Measurements from ENCODE around the gene LRRC75A.
"Not testable (repeated sequence)": the region's sequence is repeated elsewhere in the genome, so short reads cannot be mapped to it uniquely, and the experiment has no call there.

Gene LRRC75A

GRCh38 chr17:16491703-16492612 is at the start of gene LRRC75A:
LRRC75A (minus strand) TSS chr17:16492193; CDS start chr17:16491990, 203 bp downstream.
- Histone ChIP-seq H3K27ac (peak within 1 kb of the TSS in 5 of 21 experiments; percentile 6 to 64 (median 61)), H3K4me3 (peak within 1 kb of the TSS; percentile 33 to 67 (median 49))

- peak overlapping the region in 4 of 21 experiments; percentile 11 to 96 (median 88) for H3K27ac ChIP-seq
- H3K4me3 ChIP-seq, result no peak overlapping the region
Observed at GRCh38 chr17:16537130-16537458, 45.1 kb upstream of the LRRC75A start.

GRCh38 chr17:16534236-16534635 is 42.2 kb upstream of the LRRC75A start:
- H3K4me3 ChIP-seq, result no peak overlapping the region
- H3K27ac ChIP-seq, result no peak overlapping the region

- no peak overlapping the region for H3K4me3 ChIP-seq
- H3K27ac ChIP-seq, result no peak overlapping the region
Observed at GRCh38 chr17:16529906-16530305, 37.9 kb upstream of the LRRC75A start.

GRCh38 chr17:16527298-16527697 is 35.3 kb upstream of the LRRC75A start:
- no peak overlapping the region for H3K27ac ChIP-seq

GRCh38 chr17:16525556-16525955 is 33.6 kb upstream of the LRRC75A start:
- not testable (repeated sequence) for H3K27ac ChIP-seq, H3K4me3 ChIP-seq

More at GRCh38 chr17:16527298-16527697, 35.3 kb upstream of the LRRC75A start:
- H3K4me3 ChIP-seq, result no peak overlapping the region

GRCh38 chr17:16521070-16521727 is 29.2 kb upstream of the LRRC75A start:
- H3K27ac ChIP-seq, result no peak overlapping the region
- H3K4me3 ChIP-seq, result no peak overlapping the region

- Histone ChIP-seq H3K4me3 (no peak overlapping the region), H3K27ac (no peak overlapping the region)
Observed at GRCh38 chr17:16519021-16519420, 27.0 kb upstream of the LRRC75A start.

- no peak overlapping the region for H3K27ac ChIP-seq
- no peak overlapping the region for H3K4me3 ChIP-seq
Observed at GRCh38 chr17:16517477-16517876, 25.5 kb upstream of the LRRC75A start.

GRCh38 chr17:16516594-16517051 is 24.6 kb upstream of the LRRC75A start:
- H3K4me3 ChIP-seq, result no peak overlapping the region
- peak overlapping the region in 2 of 21 experiments; percentile 10 to 33 for H3K27ac ChIP-seq

GRCh38 chr17:16515933-16516332 is 23.9 kb upstream of the LRRC75A start:
- H3K4me3 ChIP-seq, result no peak overlapping the region
- no peak overlapping the region for H3K27ac ChIP-seq

- no peak overlapping the region for H3K27ac ChIP-seq
- no peak overlapping the region for H3K4me3 ChIP-seq
Observed at GRCh38 chr17:16513873-16514272, 21.9 kb upstream of the LRRC75A start.

GRCh38 chr17:16512011-16512410 is 20.0 kb upstream of the LRRC75A start:
- Histone ChIP-seq H3K27ac (no peak overlapping the region), H3K4me3 (no peak overlapping the region)

- H3K4me3 ChIP-seq, result no peak overlapping the region
- no peak overlapping the region for H3K27ac ChIP-seq
Observed at GRCh38 chr17:16511593-16511992, 19.6 kb upstream of the LRRC75A start.

GRCh38 chr17:16507918-16508533 is 16.0 kb upstream of the LRRC75A start:
- H3K4me3 ChIP-seq, result no peak overlapping the region
- H3K27ac ChIP-seq, result no peak overlapping the region

- no peak overlapping the region for H3K4me3 ChIP-seq
- no peak overlapping the region for H3K27ac ChIP-seq
Observed at GRCh38 chr17:16506188-16506587, 14.2 kb upstream of the LRRC75A start.

- Histone ChIP-seq H3K4me3 (no peak overlapping the region), H3K27ac (no peak overlapping the region)
Observed at GRCh38 chr17:16504984-16505383, 13.0 kb upstream of the LRRC75A start.

- Histone ChIP-seq H3K27ac (no peak overlapping the region), H3K4me3 (no peak overlapping the region)
Observed at GRCh38 chr17:16496820-16497489, 5.0 kb upstream of the LRRC75A start.

- H3K27ac ChIP-seq, result no peak overlapping the region
- H3K4me3 ChIP-seq, result no peak overlapping the region
Observed at GRCh38 chr17:16495980-16496819, 4.2 kb upstream of the LRRC75A start.

Data from skin epidermis (tissue), 12 donors.